Ascending aorta (tissue), 2 donors: ENCODE measurements around the gene PTPN23. TPM values are rescaled to one million over a fixed set of nuclear protein-coding genes. Genes with fewer than 3 reads are reported as not detected.

Experiments
- DNase-seq, 2 donors: peaks; one replicate each; pipeline ENCODE4 v3.0.0-alpha.2; 2019; ENCODE audit warnings: low spot score in 2 of 2
- H3K27ac ChIP-seq, 2 donors: fragments of 200-600 bp; sonication (generic); one replicate each; pipeline ENCODE4 v1.5.1; 2016 to 2017; ENCODE audit warnings: mild to moderate bottlenecking in 1 of 2
- H3K27me3 ChIP-seq: fragments of 200-600 bp; sonication (generic); one replicate; pipeline ENCODE4 v1.5.1; 2017
- H3K36me3 ChIP-seq, 2 donors: fragments of 200-600 bp; sonication (generic); one replicate each; pipeline ENCODE4 v1.5.1; 2016
- H3K4me1 ChIP-seq, 2 donors: fragments of 200-600 bp; sonication (generic); one replicate each; pipeline ENCODE4 v1.5.1; 2016 to 2017; ENCODE audit warnings: mild to moderate bottlenecking in 1 of 2
- H3K4me3 ChIP-seq, 2 donors: fragments of 200-600 bp; sonication (generic); one replicate each; pipeline ENCODE4 v1.5.1; 2016 to 2017; ENCODE audit warnings: mild to moderate bottlenecking in 1 of 2
- H3K9me3 ChIP-seq, 2 donors: fragments of 200-600 bp; sonication (generic); one replicate each; pipeline ENCODE4 v1.5.1; 2016
- CTCF ChIP-seq, 3 experiments: fragments of 200-600 bp in 2 of 3; fragments of 450-650 bp in 1 of 3; sonication (generic) in 2 of 3; IDR thresholded peaks; one replicate each; pipeline ENCODE4 v1.5.1; 2016 to 2019; ENCODE audit warnings: antibody characterized with exemption in 3 of 3, mild to moderate bottlenecking in 1 of 3, moderate library complexity in 1 of 3
- intact Hi-C: fragments of 100-400 bp; cut with DNase I; formaldehyde crosslinking; loops from one replicate; pipeline ENCODE4 v1.15.1; 2023
- total RNA-seq: library from RNA; depleted of rRNA; stranded (reverse); fragments of >200 nt; gene quantifications from one replicate; pipeline ENCODE4 v1.1.0, GENCODE V29; 2016

PTPN23 gene
- total RNA-seq, 1 donor from 2014 or later: 35.2 TPM

DNA sequence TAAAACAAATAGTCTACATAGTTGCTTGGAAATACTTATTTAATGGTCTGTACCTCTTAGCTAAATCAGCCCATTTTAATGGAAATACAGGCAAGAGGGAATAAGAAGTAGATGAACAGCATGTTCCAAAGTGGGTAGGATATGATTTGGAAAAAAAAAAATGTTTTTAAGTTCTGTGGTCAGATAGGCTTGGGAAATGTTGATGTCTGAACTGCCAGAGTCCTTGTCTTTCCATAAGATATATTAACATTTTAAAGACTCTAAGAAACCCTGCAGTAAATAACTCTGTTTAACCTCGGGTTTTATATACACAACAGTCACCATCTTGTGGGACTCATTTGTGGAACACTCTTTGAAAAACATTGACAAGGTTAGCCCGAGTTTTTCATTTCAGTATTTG, 40.0 kb upstream of the PTPN23 start:
- TF ChIP-seq CTCF (IDR thresholded peaks at IDR 0.05): no peak
- peaks cover 59 to 76% of the 10 kb centered on the region in 2 donors for H3K36me3 ChIP-seq

DNA sequence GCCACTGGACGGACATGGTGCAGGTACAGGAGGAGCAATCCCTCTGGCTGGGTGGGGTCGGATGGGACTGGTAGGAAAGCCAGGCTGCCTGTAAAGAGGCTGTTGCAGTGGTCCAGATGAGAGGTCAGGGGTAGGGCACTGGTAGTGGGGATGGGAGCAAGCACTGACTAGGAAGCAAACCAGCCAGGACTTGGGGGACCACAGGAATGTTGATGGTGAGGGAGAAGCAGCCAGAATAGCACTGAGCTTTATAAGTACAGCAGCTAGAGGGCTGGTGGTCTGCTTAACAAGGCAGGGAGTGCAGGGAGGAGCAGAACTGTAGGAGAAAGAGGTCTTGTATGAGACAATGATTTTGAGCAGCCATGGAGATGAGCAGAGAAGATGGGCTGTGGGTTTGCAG, 38.7 kb upstream of the PTPN23 start:
- H3K27me3 ChIP-seq: no peaks in the 10 kb centered on the region
- no peaks in the 10 kb centered on the region for H3K9me3 ChIP-seq
- no peak for TF ChIP-seq CTCF (IDR thresholded peaks at IDR 0.05)
- intact Hi-C loops: no loop called here
- H3K36me3 ChIP-seq: peaks cover 47 to 66% of the 10 kb centered on the region in 2 donors
- H3K4me1 ChIP-seq: no peaks in the 10 kb centered on the region
- no peak for DNase-seq
- H3K4me3 ChIP-seq: no peak overlapping the region
- no peak overlapping the region for H3K27ac ChIP-seq

More for the DNA sequence above, 40.0 kb upstream of the PTPN23 start:
- DNase-seq: no peak
- Histone ChIP-seq H3K27me3 (no peaks in the 10 kb centered on the region), H3K4me1 (no peaks in the 10 kb centered on the region), H3K9me3 (no peaks in the 10 kb centered on the region), H3K4me3 (no peak overlapping the region), H3K27ac (no peak overlapping the region)
- intact Hi-C loops: no loop called here

- Histone ChIP-seq H3K4me3 (no peak overlapping the region), H3K36me3 (peaks cover 40 to 60% of the 10 kb centered on the region in 2 donors), H3K27ac (no peak overlapping the region), H3K4me1 (no peaks in the 10 kb centered on the region), H3K9me3 (no peaks in the 10 kb centered on the region), H3K27me3 (no peaks in the 10 kb centered on the region)
- TF ChIP-seq CTCF (IDR thresholded peaks at IDR 0.05): no peak
- intact Hi-C loops: no loop called here
- DNase-seq: no peak
These were observed 38.0 kb upstream of the PTPN23 start for GRCh38 chr3:47342812-47343211.

DNA sequence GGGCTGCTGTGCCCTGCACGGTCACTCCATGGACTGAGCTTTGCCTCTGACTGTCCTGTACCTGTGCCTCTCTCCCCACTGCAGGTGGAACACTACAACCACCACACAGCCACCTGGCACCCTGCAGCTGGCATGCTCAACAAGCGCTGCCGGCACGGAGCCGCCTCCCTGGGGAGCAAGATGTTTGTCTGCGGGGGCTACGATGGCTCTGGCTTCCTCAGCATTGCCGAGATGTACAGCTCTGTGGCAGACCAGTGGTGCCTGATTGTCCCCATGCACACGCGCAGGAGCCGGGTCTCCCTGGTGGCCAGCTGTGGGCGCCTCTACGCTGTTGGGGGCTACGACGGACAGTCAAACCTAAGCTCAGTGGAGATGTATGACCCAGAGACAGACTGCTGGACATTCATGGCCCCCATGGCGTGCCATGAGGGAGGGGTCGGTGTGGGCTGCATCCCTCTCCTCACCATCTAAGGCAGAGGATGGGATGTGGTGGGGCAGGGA, 37.3 kb upstream of the PTPN23 start:
- Histone ChIP-seq H3K27ac (no peak overlapping the region), H3K9me3 (no peaks in the 10 kb centered on the region), H3K27me3 (no peaks in the 10 kb centered on the region), H3K36me3 (peaks cover 35 to 54% of the 10 kb centered on the region in 2 donors), H3K4me1 (no peaks in the 10 kb centered on the region), H3K4me3 (no peak overlapping the region)
- no peak for TF ChIP-seq CTCF (IDR thresholded peaks at IDR 0.05)
- no peak for DNase-seq
- intact Hi-C loops: no loop called here

GRCh38 chr3:47344971-47345370, 35.9 kb upstream of the PTPN23 start:
- Histone ChIP-seq H3K36me3 (peaks cover 28 to 40% of the 10 kb centered on the region in 2 donors), H3K27me3 (no peaks in the 10 kb centered on the region), H3K9me3 (no peaks in the 10 kb centered on the region), H3K4me3 (no peak overlapping the region), H3K4me1 (no peaks in the 10 kb centered on the region), H3K27ac (no peak overlapping the region)
- no peak for DNase-seq
- intact Hi-C loops: no loop called here
- TF ChIP-seq CTCF (IDR thresholded peaks at IDR 0.05): no peak
